A549 (cell line): ENCODE results near the gene RHOT2.

Experiments
- E2F6 ChIP-seq: IDR thresholded peaks from 2 replicates; pipeline ENCODE4 v1.6.1; 2012; ENCODE audit warnings: low read depth, borderline replicate concordance
- MAZ ChIP-seq: fragments of 150-350 bp; IDR thresholded peaks from 2 replicates; pipeline ENCODE4 v1.6.1; 2014; ENCODE audit warnings: antibody characterized with exemption, low read depth, low read length, borderline replicate concordance
- POLR2A ChIP-seq: IDR thresholded peaks from 2 replicates; pipeline ENCODE4 v1.6.1; 2012; ENCODE audit warnings: mild to moderate bottlenecking, low read length
- TF ChIP-seq, protein P1 (sequence below): fragments of >200 bp; sonication (Bioruptor Twin); formaldehyde crosslinking; IDR thresholded peaks from 3 replicates; pipeline ENCODE4 v1.5.1; 2016

GRCh38 chr16:674968-675883 lies 7.3 kb downstream of the RHOT2 start, which contains the start of gene RHBDL1:
- TF ChIP-seq POLR2A (no peak), E2F6 (no peak), MAZ (no peak)
- TF ChIP-seq, protein P1, sequence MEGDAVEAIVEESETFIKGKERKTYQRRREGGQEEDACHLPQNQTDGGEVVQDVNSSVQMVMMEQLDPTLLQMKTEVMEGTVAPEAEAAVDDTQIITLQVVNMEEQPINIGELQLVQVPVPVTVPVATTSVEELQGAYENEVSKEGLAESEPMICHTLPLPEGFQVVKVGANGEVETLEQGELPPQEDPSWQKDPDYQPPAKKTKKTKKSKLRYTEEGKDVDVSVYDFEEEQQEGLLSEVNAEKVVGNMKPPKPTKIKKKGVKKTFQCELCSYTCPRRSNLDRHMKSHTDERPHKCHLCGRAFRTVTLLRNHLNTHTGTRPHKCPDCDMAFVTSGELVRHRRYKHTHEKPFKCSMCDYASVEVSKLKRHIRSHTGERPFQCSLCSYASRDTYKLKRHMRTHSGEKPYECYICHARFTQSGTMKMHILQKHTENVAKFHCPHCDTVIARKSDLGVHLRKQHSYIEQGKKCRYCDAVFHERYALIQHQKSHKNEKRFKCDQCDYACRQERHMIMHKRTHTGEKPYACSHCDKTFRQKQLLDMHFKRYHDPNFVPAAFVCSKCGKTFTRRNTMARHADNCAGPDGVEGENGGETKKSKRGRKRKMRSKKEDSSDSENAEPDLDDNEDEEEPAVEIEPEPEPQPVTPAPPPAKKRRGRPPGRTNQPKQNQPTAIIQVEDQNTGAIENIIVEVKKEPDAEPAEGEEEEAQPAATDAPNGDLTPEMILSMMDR: no peak
